NCI-H1930 (cell line): ENCODE measurements around the gene RAMP2.
A peak's percentile ranks its signal among the peaks of the same experiment; 100 is the strongest.

ENCODE experiments used
- DNase-seq, 2 experiments: peaks; one replicate each; lab custom pipeline; 2025; lab: John Stamatoyannopoulos, UW

Gene RAMP2

DNA sequence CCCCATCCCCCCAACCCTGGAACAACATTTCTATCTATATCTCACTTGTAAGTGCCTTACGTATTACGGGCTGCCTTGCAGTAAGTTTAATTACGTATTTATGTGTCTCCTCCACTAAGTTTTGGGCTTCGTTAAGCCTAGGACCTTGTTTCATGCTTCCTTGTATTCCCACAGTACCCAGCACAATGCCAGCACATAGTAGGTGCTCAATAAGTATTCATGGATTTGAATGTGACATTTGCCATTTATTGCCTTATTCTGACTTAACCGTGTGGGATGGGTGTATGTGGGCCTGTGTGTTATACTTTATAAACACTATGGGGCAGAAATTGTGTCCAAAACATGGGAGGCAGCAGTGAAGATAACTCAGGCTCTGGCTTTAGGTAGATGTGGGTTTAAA, 31.5 kb downstream of the RAMP2 start:
- DNase-seq: no peak

- DNase-seq: no peak
Observed at GRCh38 chr17:42795061-42795460, 34.0 kb downstream of the RAMP2 start.

DNA sequence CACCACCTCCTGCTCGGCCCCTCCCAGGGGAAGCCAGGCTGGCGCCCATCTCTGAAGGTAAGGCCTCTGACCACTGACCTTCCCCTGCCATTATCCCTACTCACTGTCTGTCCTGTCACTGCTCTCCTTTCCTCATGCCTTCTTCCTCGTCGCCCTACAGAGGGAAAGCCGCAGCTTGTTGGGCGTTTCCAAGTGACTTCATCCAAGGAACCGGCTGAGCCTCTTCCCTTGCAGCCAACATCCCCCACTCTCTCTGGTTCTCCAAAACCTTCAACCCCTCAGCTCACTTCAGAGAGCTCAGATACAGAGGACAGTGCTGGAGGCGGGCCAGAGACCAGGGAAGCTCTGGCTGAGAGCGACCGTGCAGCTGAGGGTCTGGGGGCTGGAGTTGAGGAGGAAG, 34.4 kb downstream of the RAMP2 start:
- DNase-seq: no peak

GRCh38 chr17:42796066-42796758, 35.2 kb downstream of the RAMP2 start:
- no peak for DNase-seq

DNA sequence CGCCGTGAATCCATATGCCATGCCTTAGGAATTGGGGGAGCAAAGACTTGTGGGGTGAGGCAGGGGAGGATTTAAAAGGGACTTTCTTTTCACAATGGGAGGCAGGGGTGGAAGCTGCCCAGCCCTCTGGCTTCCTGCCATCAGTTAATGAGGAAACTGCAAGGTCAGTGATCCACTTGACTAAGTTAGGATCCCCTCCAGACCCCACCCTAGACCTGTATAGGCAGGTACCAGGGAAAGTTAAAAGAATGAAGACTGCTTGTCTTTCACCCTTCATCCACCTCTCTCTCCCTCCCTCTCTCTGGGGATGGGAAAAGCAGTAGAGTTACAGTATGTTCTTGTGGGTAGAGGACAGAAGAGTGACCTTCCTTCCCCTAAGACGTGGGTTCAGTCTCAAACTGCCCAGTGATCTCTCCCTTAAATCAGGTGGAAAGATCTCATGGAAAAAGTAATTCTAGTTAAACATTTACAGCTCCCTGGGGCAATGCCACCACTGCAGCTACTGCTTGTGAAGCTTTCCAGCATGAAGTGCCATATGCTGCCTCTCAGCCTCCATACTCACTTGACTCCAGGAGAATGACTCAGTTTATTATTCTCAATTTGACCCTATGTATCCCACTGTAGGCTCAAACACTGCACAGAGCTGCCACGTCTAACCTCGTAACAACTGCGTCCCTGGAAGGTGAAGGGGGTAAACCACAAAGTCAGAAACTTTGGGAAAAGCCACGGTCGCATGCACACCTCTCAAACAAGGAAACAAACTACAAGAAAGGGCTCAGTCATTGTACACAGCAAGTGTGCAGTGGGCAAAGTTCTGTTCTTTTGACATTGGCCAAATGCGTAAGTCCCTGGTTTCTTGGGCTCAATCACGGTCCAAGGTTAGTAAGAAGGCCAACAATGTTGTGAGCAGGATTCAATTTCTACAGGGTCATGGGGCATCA, 36.3 kb downstream of the RAMP2 start:
- DNase-seq: no peak

GRCh38 chr17:42798011-42798382, 37.0 kb downstream of the RAMP2 start:
- no peak for DNase-seq

DNA sequence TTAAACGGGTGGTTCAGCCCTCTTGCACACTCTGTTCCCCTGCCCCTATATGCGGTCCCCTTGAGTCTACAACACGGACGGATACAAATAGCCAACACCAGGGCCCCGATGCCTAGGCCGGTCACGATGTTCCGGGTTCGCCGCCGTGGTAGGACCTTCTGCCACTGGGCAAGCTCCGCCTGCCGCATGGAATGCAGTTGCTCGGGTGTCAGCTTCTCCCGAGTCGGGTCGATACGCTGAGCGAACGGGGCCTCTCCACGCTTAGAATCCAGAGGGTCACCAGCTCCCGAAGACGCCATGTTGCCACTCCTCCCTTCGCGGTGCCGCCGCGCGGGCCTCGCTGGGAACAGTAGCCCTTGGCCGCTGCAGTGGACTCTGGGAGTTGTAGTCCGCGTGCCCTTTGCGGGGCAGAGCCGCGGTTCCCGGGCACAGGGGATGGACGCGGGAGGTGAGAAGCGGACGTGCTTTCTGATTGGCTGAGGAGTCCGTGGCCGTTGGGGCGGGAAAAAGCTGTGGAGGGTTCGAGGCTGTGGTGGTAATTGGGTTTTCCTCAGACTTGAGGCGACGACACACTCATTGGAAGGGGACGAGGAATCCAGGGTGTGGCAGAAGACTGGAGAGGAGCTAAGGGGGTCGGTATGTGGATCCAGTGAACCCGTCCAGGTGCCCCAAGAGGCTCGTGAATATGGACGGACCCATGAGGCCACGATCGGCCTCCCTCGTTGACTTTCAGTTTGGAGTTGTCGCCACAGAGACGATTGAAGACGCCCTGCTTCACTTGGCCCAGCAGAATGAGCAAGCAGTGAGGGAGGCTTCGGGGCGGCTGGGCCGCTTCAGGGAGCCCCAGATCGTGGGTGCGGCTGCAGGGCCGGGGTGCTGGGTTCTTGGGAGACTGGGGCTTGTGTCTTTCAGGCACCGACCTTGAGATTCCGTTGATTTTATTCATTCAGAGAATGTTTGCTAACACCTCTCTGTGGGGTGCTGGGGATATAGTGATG, 37.7 kb downstream of the RAMP2 start, which contains the start of the genes CNTD1 and COA3:
Gene CNTD1, plus strand, starts transcription at position 479 of the 998 bp plus-strand sequence. Its CDS starts 207 bp downstream, at position 686.
Gene COA3, minus strand, starts transcription at position 322 of the 998 bp plus-strand sequence. Its CDS starts 23 bp downstream, at position 299.
- peak; percentile 82 to 83 for DNase-seq

DNA sequence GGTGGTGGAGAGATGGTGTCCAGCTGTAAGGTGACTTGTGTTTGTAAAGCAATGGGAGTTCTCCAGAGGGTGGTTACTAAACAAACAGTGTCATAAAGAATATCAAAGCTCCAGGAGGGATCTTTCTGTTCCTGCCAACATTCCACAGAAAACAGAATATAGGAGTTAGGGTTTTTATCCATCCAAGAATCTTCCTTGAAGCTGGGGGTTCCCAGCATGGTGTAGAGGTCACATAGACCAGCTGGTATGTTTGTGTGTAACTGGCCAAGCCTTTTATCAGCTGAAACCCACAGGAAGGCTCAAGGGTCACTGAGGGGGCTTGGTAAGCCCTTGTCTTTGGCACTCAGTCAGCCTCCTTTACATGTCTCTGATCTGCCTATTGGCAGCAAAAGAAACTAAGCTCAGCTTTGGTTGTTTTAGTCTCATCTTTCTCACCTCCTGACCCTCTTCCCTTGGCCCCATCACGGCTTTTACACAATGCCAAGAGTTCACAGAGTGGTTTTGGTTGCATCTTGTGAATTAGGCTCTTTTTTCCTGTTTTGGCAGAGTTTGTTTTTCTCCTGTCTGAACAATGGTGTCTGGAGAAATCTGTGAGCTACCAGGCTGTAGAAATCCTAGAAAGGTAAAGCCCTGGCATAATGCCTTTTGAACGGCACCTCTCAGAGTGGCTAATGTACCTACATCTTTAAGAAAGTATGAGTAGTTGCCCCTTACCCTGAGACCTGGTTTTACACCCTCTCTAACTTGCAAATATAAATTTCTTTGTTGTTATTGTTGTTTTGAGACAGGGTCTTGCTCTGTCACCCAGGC, 42.3 kb downstream of the RAMP2 start:
- no peak for DNase-seq

DNA sequence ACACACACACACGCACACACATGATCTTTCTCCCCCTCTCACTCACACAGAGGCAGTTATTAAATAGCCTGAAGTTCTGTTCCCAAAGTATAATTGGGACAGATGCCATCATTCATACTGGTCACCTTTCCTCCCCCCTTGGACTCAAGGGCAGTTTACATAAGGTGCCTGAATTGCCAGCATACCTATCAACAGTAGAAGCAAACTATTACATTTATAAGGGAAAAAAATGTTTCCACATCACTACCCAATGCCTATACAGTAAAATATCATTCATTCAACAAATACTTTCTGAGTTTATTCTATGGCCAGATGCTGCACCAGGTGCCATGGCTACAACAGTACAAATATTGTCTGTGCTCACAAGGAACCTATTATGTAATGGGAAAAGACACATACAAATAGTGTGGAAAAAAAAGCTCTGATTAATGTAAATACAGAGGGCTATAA, 43.9 kb downstream of the RAMP2 start:
- no peak for DNase-seq

GRCh38 chr17:42806249-42806648, 45.2 kb downstream of the RAMP2 start:
- DNase-seq: no peak

DNA sequence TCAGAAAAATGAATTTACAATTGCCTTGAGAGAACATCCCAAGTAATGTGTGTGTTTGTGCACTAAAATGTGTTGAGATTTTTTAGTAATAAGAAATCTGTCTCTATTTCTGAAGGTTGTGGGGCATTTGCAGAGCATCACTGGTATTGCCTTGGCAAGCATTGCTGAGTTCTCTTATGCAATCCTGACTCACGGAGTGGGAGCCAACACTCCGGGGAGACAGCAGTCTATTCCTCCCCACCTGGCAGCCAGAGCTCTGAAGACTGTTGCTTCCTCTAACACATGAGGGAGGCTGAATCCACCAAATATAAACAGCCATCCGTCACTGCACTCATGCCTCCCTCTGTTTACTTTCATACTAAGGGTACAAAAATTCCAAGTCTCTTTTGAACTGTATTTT, 48.2 kb downstream of the RAMP2 start:
- no peak for DNase-seq
